GM21528 (cell line): Measurements from ENCODE around the gene SCGB1C2.
"Not testable (repeated sequence)": the region's sequence is repeated elsewhere in the genome, so short reads cannot be mapped to it uniquely, and the experiment has no call there.

ENCODE experiments used
- ATAC-seq: cut with Tn5 transposase; IDR thresholded peaks from one replicate; pipeline ENCODE4 v1.9.1; 2021; ENCODE audit warnings: mild to moderate bottlenecking, moderate library complexity; ENCODE audit not compliant: unreplicated experiment, low FRiP score

Gene SCGB1C2

DNA sequence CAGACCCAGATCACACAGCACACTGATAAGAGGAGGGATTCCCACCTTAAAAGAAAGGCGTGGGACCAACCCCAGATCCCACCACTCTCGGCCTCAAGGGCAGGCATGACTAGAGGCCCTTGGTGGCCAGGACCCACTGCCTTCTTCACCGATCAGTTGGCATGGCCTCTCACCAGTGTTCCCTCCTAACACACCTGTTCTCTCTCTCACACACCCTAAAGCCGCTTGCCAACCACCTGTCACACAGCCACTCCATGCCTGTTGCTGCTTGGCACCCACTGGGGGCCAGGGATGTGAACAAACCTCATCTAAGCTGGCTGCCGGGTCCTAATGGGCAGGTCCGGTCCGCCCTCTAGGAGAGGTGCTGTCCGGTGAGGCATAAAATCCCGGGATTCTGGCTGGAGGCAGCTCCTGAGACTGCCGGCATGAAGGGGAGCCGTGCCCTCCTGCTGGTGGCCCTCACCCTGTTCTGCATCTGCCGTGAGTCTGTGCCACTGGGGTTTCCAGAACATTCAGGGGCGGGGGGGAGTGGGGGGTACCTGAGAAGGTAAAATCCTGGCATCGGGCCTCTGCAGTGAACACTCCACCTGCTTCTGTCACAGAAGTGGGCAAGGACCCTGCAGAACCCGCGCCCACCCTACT lies at the start of gene SCGB1C2:
SCGB1C2 (plus strand) TSS at position 404 of the 642 bp plus-strand sequence; CDS start at position 426, 22 bp downstream.
- not testable (repeated sequence) for ATAC-seq

DNA sequence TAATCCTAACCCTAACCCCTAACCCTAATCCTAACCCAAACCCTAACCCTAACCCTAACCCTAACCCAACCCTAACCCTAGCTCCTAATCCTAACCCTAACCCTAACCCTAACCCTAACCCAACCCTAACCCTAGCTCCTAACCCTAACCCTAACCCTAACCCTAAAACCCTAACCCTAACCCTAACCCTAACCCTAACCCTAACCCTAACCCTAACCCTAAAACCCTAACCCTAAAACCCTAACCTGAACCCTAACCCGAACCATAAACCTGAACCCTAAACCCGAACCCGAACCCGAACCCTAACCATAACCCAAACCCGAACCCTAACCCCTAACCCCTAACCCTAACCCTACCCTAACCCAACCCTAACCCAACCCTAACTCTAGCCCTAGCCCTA lies 24.3 kb upstream of the SCGB1C2 start:
- ATAC-seq: not testable (repeated sequence)

DNA sequence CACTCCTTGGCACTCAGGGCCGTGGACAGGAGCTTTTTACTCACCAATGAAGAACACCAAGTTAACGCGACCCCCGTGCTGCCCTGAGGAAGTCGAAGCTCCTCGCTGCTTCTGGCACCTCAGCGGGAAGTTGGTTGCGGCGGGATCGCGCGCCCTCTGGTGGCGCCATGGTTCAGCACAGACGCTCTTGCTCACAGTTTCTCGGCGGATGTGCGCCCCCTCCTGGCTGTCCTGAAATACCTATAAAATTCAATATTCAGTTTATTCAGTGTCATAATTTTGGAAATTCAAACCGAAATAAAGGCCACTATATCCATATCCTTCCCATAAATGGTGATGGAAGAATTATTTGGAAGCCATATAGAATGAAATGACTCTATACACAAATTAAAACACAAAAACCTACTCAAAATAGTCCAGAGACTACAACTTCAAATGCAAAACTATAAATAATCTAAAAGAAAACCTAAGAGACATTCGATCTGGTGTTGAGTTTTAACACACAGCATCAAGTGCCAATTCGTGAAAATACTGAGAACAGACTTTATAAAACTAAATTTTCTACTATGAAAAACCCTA lies 18.9 kb upstream of the SCGB1C2 start:
- ATAC-seq: not testable (repeated sequence)

DNA sequence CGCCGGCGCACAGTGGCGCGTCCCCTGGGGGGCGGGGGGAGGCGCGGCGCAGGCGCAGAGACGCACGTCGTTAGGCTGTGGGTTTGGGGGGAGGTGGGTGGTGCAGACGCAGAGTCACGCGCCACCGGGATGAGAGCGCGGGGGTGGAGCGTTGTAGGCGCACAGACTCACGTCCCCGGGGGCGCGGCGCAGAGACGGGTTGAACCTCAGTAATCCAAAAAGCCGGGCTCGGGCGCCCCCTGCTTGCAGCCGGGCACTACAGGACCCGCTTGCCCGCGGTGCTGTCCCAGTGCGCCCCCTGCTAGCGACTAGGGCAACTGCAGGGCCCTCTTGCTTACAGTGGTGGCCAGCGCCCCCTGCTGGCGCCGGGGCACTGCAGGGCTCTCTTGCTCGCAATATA lies 3.4 kb upstream of the SCGB1C2 start:
- not testable (repeated sequence) for ATAC-seq

DNA sequence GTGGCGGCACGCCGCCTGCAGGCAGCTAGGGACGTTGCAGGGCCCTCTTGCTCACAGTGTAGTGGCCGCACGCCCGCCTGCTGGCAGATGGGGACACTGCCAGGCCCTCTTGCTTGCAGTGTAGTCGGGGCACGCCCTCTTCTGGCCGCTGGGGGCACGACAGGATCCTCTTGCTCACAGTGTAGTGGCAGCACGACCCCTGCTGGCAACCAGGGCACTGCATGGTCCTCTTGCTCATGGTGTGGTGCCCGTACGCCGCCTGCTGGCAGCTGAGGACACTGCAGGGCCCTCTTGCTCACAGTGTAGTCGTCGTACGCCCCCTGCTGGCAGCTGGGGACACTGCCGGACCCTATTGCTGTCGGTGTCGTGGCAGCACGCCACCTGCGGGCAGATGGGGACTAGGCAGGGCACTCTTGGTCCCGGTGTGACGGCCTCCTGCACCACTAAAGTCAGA lies 3.0 kb upstream of the SCGB1C2 start:
- ATAC-seq: peak; percentile 86

DNA sequence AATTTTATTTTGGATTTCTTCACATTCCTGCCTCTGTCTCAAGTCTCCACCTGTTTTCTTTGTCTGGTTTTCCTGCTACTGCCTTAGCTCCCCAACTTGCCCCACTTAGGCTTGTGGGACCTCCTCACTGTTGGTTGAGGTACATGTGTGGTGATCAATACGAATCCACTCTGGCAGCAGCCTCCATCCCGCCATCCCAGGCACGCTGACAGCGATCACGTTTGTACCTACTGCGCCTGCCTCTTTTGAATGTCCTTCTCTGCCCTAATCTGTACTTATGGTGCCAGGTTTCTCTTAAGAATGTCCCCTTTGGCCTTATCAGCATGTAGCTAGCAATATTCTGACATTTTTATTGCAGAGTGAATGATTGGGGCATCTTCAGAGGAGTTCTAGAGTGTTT lies 2.3 kb upstream of the SCGB1C2 start:
- not testable (repeated sequence) for ATAC-seq

DNA sequence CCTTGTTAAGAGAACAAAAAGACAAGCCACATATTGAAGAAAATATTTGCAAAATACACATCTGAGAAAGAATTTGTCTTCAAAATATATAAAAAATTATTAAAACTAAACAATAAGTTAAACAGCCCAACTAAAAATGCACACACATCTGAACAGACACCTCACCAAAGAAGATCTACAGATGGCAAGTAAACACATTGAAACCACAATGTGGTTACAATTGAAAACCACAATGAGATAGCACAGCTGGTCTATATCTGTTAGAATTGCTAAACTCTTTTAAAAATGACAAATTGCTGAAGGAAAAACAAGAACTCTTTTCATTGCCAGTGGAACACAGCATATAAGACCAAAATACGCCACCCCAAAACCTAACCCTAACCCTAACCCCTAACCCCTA lies 1.5 kb upstream of the SCGB1C2 start:
- ATAC-seq: not testable (repeated sequence)

DNA sequence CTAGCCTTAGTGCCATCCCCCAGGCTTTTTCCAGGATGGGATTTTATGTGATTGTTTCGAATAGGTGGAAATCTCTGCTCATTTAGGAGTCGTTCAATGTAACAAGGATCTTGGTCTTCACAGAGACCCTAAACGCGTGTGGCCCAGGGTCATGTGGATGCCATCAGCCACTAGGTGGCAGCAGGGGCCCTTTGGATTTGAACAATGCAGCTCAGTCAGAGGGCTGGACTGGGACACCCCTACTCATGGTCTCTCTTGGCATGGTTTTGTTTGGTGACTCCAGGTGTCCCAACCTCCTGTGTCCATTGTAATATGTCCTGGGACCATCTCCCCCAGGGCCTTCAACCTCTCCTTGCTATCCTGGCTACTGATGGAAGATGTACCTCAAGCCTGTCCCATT lies 838 bp upstream of the SCGB1C2 start:
- ATAC-seq: not testable (repeated sequence)

DNA sequence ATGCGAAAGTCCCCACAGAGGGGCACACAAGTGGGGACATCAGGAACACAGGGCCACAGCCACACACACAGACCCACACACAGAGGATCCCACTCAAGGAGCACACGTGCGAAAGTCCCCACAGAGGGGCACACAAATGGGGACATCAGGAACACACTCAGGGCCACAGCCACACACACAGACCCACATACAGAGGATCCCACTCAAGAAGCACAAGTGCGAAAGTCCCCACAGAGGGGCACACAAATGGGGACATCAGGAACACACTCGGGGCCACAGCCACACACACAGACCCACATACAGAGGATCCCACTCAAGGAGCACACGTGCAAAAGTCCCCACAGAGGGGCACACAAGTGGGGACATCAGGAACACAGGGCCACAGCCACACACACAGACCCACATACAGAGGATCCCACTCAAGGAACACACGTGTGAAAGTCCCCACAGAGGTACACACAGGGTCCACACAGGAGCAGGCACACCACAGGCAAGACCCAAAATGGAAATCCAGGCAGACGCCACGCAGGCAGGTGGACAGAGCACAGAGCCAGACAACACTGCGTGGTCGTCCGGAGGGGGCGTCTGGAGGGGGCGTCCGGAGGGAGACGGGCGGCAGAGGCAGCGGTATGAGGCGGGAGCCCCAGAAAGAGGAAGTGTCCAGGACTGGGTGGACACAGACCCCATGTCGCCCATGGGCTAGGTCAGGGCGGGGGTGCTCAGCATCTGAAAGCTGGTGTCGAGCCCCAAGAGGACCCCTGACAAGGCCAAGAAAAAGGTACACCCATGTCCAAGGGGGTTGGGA lies 2.2 kb downstream of the SCGB1C2 start:
- ATAC-seq: not testable (repeated sequence)

DNA sequence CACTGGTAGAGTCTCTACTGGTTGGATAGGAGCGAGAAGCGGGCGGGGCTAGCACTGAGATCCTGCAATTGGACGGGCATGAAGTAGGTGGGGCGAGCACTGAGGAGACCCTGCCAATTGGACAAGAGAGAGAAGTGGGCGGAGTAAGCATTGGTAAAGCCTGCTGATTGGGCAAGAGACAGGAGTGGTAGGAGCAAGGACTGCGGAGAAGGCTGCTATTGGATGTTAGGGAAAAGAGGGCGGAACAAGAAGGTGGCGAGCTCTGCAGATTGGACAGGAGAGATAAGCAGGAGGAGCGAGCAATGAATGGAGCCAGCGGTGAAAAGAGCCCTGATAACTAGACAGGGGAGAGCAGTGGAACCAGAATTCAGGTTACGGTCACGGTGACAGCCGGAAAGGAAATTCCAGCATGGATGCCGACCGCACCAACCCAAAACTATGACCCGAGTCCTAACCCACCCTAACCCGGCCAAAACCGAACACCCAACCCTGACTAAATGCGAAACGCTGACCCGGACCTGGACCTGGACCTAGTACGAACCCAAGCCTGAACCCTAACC lies 4.8 kb downstream of the SCGB1C2 start:
- ATAC-seq: no peak

DNA sequence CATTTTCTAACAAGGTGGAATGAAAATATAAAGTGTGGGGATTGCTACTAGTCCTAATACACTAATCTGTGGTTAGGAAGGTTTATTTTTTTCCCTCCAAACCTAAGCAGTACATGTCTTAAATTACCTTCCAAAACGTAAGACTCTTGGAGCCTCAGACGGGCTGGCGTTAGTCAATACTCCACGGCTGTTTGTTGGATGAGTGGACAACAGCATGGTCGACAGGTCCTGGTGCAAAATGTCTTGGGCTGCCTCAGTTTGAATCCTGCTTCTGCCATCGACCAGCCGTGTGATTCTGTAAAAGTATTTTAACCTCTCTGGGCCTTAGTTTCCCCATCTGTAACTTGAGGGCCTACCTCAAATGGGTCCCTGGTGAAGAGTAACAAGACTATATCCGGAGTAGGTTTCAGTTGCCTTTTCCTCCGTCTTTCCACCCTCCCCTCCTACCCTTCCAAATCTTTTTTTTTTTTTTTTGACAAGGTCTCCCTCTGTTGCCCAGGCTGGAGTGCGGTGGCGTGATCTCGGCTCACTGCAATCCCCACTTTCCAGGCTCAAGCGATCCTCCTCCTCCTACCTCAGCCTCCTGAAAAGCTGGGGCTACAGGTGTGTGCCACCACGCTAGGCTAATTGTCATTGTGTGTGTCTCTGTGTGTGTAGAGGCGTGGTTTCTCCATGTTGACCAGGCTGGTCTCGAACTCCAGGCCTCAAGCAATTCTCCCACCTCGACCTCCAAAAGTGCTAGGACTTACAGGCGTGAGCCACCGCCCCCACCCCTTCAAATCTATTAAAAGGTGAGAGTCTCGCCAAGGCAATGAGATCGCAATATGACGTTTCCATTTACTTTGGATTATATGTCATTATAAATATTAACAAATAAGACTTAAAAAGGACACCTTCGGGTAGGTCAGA lies 5.8 kb downstream of the SCGB1C2 start:
- ATAC-seq: no peak

DNA sequence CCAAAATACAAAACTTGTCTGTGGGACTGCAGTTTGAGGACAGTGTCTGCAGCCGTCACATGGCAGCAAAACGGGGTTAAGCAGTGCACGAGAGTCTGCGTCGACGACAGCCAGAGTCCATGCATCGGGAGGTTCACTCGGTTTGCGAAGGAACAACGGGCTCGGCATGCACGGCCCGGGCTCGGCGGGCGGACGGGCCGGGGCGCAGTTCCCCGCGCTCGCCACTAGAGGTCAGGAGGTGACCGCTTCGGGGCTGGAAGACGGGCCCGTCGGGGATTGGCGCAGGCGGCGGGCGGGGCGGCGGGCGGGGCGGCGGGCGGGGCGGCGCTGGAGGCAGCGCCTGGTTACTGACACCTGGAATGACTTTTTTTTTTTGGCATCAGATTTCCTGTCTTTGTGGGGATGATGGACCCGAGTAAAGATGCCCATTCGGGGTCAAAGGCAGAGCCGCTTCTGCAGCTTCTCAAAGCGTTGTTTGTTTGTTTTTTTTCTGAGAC lies 6.5 kb downstream of the SCGB1C2 start:
- ATAC-seq: no peak

DNA sequence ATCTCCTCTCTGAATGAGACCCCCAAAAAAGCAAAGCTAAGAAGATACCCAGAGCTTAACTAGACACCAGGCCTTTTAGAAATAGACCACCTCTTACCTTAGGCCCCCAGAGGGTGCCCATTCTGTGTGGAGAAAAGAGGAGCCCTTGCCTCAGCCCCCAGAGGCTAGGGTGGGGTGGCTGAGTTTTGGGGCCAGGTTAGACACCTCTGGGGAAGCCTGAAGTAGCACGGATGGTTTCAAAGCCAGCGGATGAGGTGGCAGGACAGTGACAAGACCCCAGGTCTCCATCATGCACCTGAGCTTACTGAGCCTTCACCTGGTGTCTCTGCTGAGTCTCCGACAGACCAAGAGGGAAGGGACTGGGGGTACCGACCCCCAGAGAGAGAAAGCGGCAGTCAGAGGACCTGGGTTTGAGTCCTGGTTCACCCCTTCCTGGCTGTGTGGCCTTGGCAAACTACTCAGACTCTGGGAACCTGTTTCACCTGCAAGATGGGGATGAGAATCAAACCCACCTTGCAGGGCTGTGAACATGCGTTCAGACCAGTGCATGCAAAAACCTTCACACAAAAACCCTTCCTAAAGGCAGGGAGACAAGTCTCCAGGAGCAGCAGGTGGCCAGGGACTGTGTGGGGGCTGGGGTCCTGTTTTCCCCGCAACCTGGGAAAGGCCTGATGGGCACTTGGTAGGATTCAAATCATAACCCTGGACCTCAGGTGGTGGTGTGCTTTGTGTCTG lies 7.7 kb downstream of the SCGB1C2 start:
- no peak for ATAC-seq

DNA sequence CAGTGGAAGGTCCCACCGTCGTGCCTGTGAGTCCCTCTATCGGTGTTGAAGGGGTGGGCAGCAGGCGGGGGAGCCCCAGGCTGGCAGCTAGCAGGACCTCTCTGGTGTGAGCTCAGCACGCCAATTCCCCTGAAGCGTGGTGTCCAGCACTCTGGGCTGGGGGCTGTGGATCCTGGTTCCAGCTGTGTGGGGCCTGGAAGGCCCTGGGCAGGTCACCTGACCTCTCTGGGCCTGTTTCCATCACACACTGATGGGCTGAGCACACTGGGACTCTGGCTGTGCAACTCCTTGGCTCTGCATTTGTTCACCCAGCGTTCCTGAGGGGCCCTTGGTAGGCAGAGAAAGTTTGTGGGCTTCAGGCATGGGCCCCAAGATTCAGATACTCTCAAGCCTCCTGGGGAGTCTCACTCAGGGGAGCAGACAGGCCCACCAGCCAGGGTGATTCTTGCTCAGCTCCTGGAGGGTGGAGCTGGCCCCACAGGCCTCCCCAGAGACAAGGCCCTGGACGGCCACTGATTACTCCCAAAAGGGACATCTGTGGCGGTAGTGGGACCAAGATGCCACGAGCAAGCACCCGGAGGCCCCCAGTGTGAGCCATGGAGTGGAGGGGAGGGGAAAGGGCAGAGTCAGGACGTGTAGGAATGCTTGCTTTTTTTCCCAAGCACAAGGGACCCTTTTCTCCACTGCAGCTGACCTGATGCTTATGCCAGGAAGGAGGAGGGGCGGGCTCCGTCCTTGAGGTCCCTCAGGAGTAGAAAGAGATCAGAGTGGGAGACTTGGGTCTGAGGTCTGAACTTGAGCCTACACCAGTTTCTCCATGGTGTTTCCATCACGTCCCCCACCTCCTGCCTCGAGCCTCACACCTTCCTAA lies 8.5 kb downstream of the SCGB1C2 start:
- ATAC-seq: no peak

DNA sequence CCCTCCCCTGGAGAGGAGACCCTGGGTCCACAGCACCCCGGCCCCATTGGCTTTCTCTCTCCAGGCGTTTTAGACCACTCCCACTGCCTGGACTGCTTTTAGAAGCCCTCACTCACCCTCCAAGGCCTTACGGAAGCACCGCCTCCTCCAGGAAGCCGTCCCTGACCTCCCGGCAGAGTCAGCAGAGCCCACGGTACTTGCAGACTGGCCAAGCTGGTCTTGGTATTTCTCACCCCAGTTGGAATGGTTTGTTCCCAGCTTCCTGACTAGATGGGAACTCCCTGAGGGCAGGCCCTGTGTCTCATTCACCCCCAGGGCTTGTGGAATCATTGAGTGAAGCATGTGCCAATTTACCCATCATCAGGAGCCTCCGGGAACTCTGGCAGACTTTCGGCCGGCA lies 9.2 kb downstream of the SCGB1C2 start:
- no peak for ATAC-seq

DNA sequence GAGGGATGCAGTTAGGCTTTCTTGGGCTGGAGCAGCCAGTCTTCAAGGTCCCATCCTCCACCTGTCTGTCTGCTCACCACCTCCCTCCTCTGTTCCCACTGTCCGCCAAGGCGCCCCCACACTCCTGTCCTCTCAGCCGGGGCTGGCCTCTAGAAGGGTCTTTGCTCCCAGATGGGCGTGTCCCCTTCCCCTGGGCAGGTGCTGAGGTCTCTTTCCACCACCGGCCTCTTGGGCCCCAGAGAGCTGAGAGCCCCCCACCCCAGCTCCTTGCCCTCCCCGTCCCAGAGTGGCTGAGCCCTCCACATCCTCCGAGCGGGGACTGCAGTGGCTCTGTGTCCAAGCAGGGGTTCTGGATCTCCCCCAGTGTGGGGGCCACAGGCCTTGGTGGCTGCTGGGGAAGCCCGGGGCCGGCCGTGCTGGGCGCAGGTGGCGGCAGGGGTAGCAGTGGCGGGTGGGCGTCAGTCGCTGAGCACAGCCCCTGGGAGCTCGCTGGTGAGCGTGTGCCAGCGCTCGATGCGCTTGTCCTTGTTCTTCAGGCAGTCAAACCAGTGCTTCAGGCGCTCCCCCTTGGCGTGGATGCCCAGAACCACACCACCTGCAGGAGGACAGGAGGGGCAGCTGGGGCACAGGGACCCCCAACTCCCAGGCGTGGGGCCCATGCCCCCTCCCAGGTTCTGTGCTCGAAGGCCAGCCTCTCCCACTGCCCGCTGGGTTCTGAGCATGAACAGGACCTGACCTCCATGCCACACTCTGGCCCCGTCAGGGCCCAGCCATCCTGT lies 9.8 kb downstream of the SCGB1C2 start:
- no peak for ATAC-seq
